Activated naive CD4-positive, alpha-beta T cell treated with anti-CD3 and anti-CD28 coated beads, Interleukin-2, amount 50 U/mL, for 24 hours (primary cell): ENCODE results near the gene CRISP1.
"Not testable (repeated sequence)": the region's sequence is repeated elsewhere in the genome, so short reads cannot be mapped to it uniquely, and the experiment has no call there.

ENCODE experiments used
- H3K27ac Mint-ChIP-seq: one replicate; pipeline ENCODE4 v1.8.0; 2021; ENCODE audit warnings: mild to moderate bottlenecking, mixed read lengths
- H3K27me3 Mint-ChIP-seq: one replicate; pipeline ENCODE4 v1.8.0; 2021; ENCODE audit warnings: mixed read lengths
- H3K36me3 Mint-ChIP-seq: one replicate; pipeline ENCODE4 v1.8.0; 2021; ENCODE audit warnings: mixed read lengths
- H3K4me1 Mint-ChIP-seq: one replicate; pipeline ENCODE4 v1.8.0; 2021; ENCODE audit warnings: mixed read lengths
- H3K4me3 Mint-ChIP-seq: one replicate; pipeline ENCODE4 v1.8.0; 2021; ENCODE audit warnings: mild to moderate bottlenecking, mixed read lengths
- H3K9me3 Mint-ChIP-seq: one replicate; pipeline ENCODE4 v1.8.0; 2021; ENCODE audit warnings: mixed read lengths

The CRISP1 gene

GRCh38 chr6:49799090-49799489 lies 67.2 kb downstream of the CRISP1 start:
- Mint-ChIP-seq H3K9me3 (no peaks in the 10 kb centered on the region), H3K4me3 (no peak overlapping the region), H3K36me3 (no peaks in the 10 kb centered on the region)

GRCh38 chr6:49796842-49797455 lies 69.4 kb downstream of the CRISP1 start:
- not testable (repeated sequence) for H3K27me3 Mint-ChIP-seq, H3K36me3 Mint-ChIP-seq, H3K4me3 Mint-ChIP-seq, H3K27ac Mint-ChIP-seq, H3K9me3 Mint-ChIP-seq, H3K4me1 Mint-ChIP-seq

More at GRCh38 chr6:49799090-49799489, 67.2 kb downstream of the CRISP1 start:
- no peaks in the 10 kb centered on the region for H3K27me3 Mint-ChIP-seq
- no peaks in the 10 kb centered on the region for H3K4me1 Mint-ChIP-seq
- no peak overlapping the region for H3K27ac Mint-ChIP-seq

GRCh38 chr6:49790341-49790740 lies 76.0 kb downstream of the CRISP1 start:
- Mint-ChIP-seq H3K4me3 (no peak overlapping the region), H3K4me1 (no peaks in the 10 kb centered on the region), H3K36me3 (no peaks in the 10 kb centered on the region), H3K27me3 (no peaks in the 10 kb centered on the region), H3K27ac (no peak overlapping the region), H3K9me3 (no peaks in the 10 kb centered on the region)

GRCh38 chr6:49787176-49787575 lies 79.2 kb downstream of the CRISP1 start, which contains the start of gene PGK2:
TSS of gene PGK2 (minus strand) at chr6:49787285. CDS start at chr6:49787187, 98 bp downstream.
- H3K36me3 Mint-ChIP-seq: no peaks in the 10 kb centered on the region
- no peak within 1 kb of the TSS for H3K4me3 Mint-ChIP-seq
- H3K27me3 Mint-ChIP-seq: no peaks in the 10 kb centered on the region
- no peaks in the 10 kb centered on the region for H3K4me1 Mint-ChIP-seq
- no peaks in the 10 kb centered on the region for H3K9me3 Mint-ChIP-seq
- no peak within 1 kb of the TSS for H3K27ac Mint-ChIP-seq

- H3K27ac Mint-ChIP-seq: no peak overlapping the region
- no peak overlapping the region for H3K4me3 Mint-ChIP-seq
- H3K27me3 Mint-ChIP-seq: no peaks in the 10 kb centered on the region
- no peaks in the 10 kb centered on the region for H3K36me3 Mint-ChIP-seq
- no peaks in the 10 kb centered on the region for H3K4me1 Mint-ChIP-seq
- H3K9me3 Mint-ChIP-seq: no peaks in the 10 kb centered on the region
Measured at GRCh38 chr6:49784272-49784671, 82.1 kb downstream of the CRISP1 start.
